Upper lobe of left lung (tissue), 4 donors: ENCODE data around the gene SPATA7.

Experiments
- EP300 ChIP-seq, 4 donors: sonication (generic); formaldehyde crosslinking; IDR thresholded peaks; one replicate each; pipeline ENCODE4 v1.5.1; 2017; ENCODE audit warnings: antibody characterized with exemption in 4 of 4, control low read depth in 2 of 4
- POLR2A ChIP-seq, 4 donors: fragments of 450-650 bp; IDR thresholded peaks; one replicate each; pipeline ENCODE4 v1.5.1; 2016 to 2017; ENCODE audit warnings: antibody characterized with exemption in 4 of 4, mild to moderate bottlenecking in 2 of 4
- POLR2AphosphoS5 ChIP-seq, 2 donors: sonication (generic); formaldehyde crosslinking; IDR thresholded peaks; one replicate each; pipeline ENCODE4 v1.5.1; 2017; ENCODE audit warnings: antibody characterized with exemption in 2 of 2
- TF ChIP-seq, protein P1 (sequence below), 6 experiments: fragments of 450-650 bp in 4 of 6; fragments of 200-600 bp in 2 of 6; sonication (generic) in 2 of 6; IDR thresholded peaks; one replicate each; pipeline ENCODE4 v1.5.1; 2016 to 2019; ENCODE audit warnings: antibody characterized with exemption in 6 of 6

DNA sequence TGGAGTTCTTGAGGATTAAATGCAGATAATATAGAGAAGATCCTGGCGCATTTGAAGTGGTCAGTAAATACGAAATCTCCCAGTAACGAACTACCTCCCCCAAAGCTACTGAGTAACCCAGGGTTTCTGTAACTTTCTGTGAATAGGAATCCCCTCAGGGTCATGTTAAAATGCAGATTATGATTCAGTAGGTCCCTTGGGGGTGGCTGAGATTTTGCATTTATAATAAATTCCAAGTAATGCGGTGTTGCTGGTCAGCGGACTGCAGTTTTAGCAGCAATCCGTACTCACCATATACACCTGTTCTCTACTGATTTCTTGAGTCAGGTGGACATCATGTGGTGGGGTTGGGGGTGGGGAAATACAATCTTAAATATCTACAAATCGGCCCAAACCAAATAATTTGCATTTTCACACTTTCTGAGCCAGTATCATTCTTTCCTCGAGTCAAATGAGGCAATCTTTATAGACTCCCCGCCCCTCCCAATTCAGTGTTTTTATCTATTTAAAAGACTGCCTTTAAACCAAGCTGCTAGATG, 868 bp downstream of the SPATA7 start:
- TF ChIP-seq, protein P1, sequence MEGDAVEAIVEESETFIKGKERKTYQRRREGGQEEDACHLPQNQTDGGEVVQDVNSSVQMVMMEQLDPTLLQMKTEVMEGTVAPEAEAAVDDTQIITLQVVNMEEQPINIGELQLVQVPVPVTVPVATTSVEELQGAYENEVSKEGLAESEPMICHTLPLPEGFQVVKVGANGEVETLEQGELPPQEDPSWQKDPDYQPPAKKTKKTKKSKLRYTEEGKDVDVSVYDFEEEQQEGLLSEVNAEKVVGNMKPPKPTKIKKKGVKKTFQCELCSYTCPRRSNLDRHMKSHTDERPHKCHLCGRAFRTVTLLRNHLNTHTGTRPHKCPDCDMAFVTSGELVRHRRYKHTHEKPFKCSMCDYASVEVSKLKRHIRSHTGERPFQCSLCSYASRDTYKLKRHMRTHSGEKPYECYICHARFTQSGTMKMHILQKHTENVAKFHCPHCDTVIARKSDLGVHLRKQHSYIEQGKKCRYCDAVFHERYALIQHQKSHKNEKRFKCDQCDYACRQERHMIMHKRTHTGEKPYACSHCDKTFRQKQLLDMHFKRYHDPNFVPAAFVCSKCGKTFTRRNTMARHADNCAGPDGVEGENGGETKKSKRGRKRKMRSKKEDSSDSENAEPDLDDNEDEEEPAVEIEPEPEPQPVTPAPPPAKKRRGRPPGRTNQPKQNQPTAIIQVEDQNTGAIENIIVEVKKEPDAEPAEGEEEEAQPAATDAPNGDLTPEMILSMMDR (IDR thresholded peaks at IDR 0.05), result no peak
- TF ChIP-seq POLR2A (IDR thresholded peaks at IDR 0.05) (no peak), POLR2AphosphoS5 (IDR thresholded peaks at IDR 0.05) (no peak), EP300 (IDR thresholded peaks at IDR 0.05) (no peak)
